IMR-90 (cell line): Measurements from ENCODE around the gene HCAR3. TPM values are rescaled to one million over a fixed set of nuclear protein-coding genes. Genes with fewer than 3 reads are reported as not detected.

Source experiments
- ATAC-seq: fragments of 200-7000 bp; cut with Tn5 transposase; 2 replicates; pipeline ENCODE4 v1.9.1; 2020; ENCODE audit warnings: low read depth, mild to moderate bottlenecking, moderate library complexity
- BruUV-seq: library from RNA; stranded (reverse); fragments of 400-500 nt; replicated peaks from 2 replicates; lab custom pipeline; 2021; lab: Mats Ljungman, UMichigan
- CTCF ChIA-PET: fragments of 300-600 bp; formaldehyde crosslinking; extraction: SDS; loops from one replicate; lab custom pipeline; 2021; ENCODE audit warnings: antibody characterized with exemption; lab: Yijun Ruan, JAX
- POLR2A ChIA-PET: fragments of 300-600 bp; sonication (Branson Sonifier 250); formaldehyde crosslinking; loops from one replicate; lab custom pipeline; 2022; ENCODE audit warnings: antibody characterized with exemption; ENCODE audit not compliant: unreplicated experiment; lab: Charles Lee
- DNase-seq: peaks from one replicate; pipeline ENCODE4 v3.0.0; 2013
- H2AFZ ChIP-seq: replicated peaks from 2 replicates; pipeline ENCODE3; 2013; ENCODE audit warnings: low read length, mild to moderate bottlenecking; ENCODE audit not compliant: poor library complexity
- H2AK5ac ChIP-seq: 2 replicates; pipeline ENCODE4 v1.6.1; 2013; ENCODE audit warnings: low read depth, low read length, inconsistent platforms
- H2AK9ac ChIP-seq: replicated peaks from 2 replicates; pipeline ENCODE3; 2013; ENCODE audit warnings: mild to moderate bottlenecking, low read depth, low read length, moderate library complexity; ENCODE audit not compliant: poor library complexity
- H2BK120ac ChIP-seq: 2 replicates; pipeline ENCODE4 v1.6.1; 2013; ENCODE audit warnings: low read depth, low read length, inconsistent platforms
- H2BK15ac ChIP-seq: 3 replicates; pipeline ENCODE4 v1.6.1; 2013; ENCODE audit warnings: low read depth, low read length, inconsistent platforms
- H2BK20ac ChIP-seq: 2 replicates; pipeline ENCODE4 v1.6.1; 2013; ENCODE audit warnings: low read depth, mild to moderate bottlenecking, inconsistent platforms, low read length, moderate library complexity
- H2BK5ac ChIP-seq: 2 replicates; pipeline ENCODE4 v1.6.1; 2013; ENCODE audit warnings: mild to moderate bottlenecking, low read depth, low read length, inconsistent platforms; ENCODE audit not compliant: poor library complexity, severe bottlenecking
- H3K14ac ChIP-seq: replicated peaks from 2 replicates; pipeline ENCODE4 v1.6.1; 2013; ENCODE audit warnings: low read depth, low read length, inconsistent platforms
- H3K18ac ChIP-seq: 2 replicates; pipeline ENCODE4 v1.6.1; 2013; ENCODE audit warnings: low read depth, low read length, control low read depth
- H3K23ac ChIP-seq: 2 replicates; pipeline ENCODE4 v1.6.1; 2013; ENCODE audit warnings: low read depth, low read length, inconsistent platforms
- H3K27ac ChIP-seq: 2 replicates; pipeline ENCODE4 v1.5.1; 2013; ENCODE audit warnings: mild to moderate bottlenecking, control low read depth, low read length; ENCODE audit not compliant: insufficient read depth
- H3K27me3 ChIP-seq: 2 replicates; pipeline ENCODE4 v1.6.1; 2013; ENCODE audit warnings: low read length; ENCODE audit not compliant: control insufficient read depth, insufficient read depth
- H3K36me3 ChIP-seq: 2 replicates; pipeline ENCODE4 v1.6.1; 2013; ENCODE audit warnings: low read length, mixed read lengths; ENCODE audit not compliant: control insufficient read depth, insufficient read depth
- H3K4ac ChIP-seq: 2 replicates; pipeline ENCODE4 v1.6.1; 2013; ENCODE audit warnings: low read depth, low read length, inconsistent platforms
- H3K4me1 ChIP-seq: 2 replicates; pipeline ENCODE4 v1.6.1; 2013; ENCODE audit warnings: low read length, mixed read lengths; ENCODE audit not compliant: control insufficient read depth, insufficient read depth
- H3K4me2 ChIP-seq: 2 replicates; pipeline ENCODE4 v1.6.1; 2013; ENCODE audit warnings: low read depth, mild to moderate bottlenecking, control low read depth, low read length, moderate library complexity
- H3K4me3 ChIP-seq: 2 replicates; pipeline ENCODE4 v1.5.1; 2013; ENCODE audit warnings: low read depth, mild to moderate bottlenecking, control low read depth, low read length, moderate library complexity; ENCODE audit not compliant: insufficient read depth
- H3K56ac ChIP-seq: 2 replicates; pipeline ENCODE4 v1.6.1; 2013; ENCODE audit warnings: low read length, inconsistent platforms; ENCODE audit not compliant: insufficient read depth; ENCODE audit errors: extremely low read depth
- H3K79me1 ChIP-seq, 2 experiments: 2 replicates each; pipeline ENCODE4 v1.6.1; 2013; ENCODE audit warnings: low read length in 2 of 2, inconsistent platforms in 1 of 2, low read depth in 1 of 2
- H3K9ac ChIP-seq: 2 replicates; pipeline ENCODE4 v1.6.1; 2013; ENCODE audit warnings: low read depth, low read length, control low read depth
- H3K9me1 ChIP-seq: 2 replicates; pipeline ENCODE4 v1.6.1; 2013; ENCODE audit warnings: low read length, inconsistent platforms; ENCODE audit not compliant: insufficient read depth
- H3K9me3 ChIP-seq: 2 replicates; pipeline ENCODE4 v1.6.1; 2013; ENCODE audit warnings: low read length; ENCODE audit not compliant: control insufficient read depth, insufficient read depth
- H4K20me1 ChIP-seq: 2 replicates; pipeline ENCODE4 v1.6.1; 2013; ENCODE audit warnings: low read length, inconsistent platforms; ENCODE audit not compliant: insufficient read depth
- H4K5ac ChIP-seq: 2 replicates; pipeline ENCODE4 v1.6.1; 2013; ENCODE audit warnings: mild to moderate bottlenecking, low read depth, low read length, control low read depth
- H4K8ac ChIP-seq, 2 experiments: 2 replicates each; pipeline ENCODE4 v1.6.1; 2013; ENCODE audit warnings: low read depth in 2 of 2, low read length in 2 of 2, control low read depth in 1 of 2, inconsistent platforms in 1 of 2
- H4K91ac ChIP-seq: 2 replicates; pipeline ENCODE4 v1.6.1; 2013; ENCODE audit warnings: low read depth, low read length, inconsistent platforms; ENCODE audit not compliant: insufficient read depth
- BHLHE40 ChIP-seq: fragments of 150-350 bp; IDR thresholded peaks from 2 replicates; pipeline ENCODE4 v1.6.1; 2016; ENCODE audit warnings: mild to moderate bottlenecking, low read depth, low read length
- CEBPB ChIP-seq: IDR thresholded peaks from 2 replicates; pipeline ENCODE4 v1.6.1; 2012; ENCODE audit warnings: low read depth, low read length, improper control_type of control experiment
- CHD1 ChIP-seq: IDR thresholded peaks from 2 replicates; pipeline ENCODE4 v1.6.1; 2012; ENCODE audit warnings: low read depth, low read length, improper control_type of control experiment
- FOS ChIP-seq: fragments of 150-350 bp; IDR thresholded peaks from 2 replicates; pipeline ENCODE4 v1.6.1; 2016; ENCODE audit warnings: low read depth, low read length
- MAFK ChIP-seq: IDR thresholded peaks from 2 replicates; pipeline ENCODE4 v1.6.1; 2012; ENCODE audit warnings: low read depth, low read length, improper control_type of control experiment
- NFE2L2 ChIP-seq: fragments of 150-350 bp; IDR thresholded peaks from 2 replicates; pipeline ENCODE4 v1.6.1; 2016; ENCODE audit warnings: low read depth, mild to moderate bottlenecking, low read length
- RAD21 ChIP-seq: IDR thresholded peaks from 2 replicates; pipeline ENCODE4 v1.6.1; 2012; ENCODE audit warnings: low read length, improper control_type of control experiment
- RFX5 ChIP-seq: IDR thresholded peaks from 2 replicates; pipeline ENCODE4 v1.8.0; 2012; ENCODE audit warnings: low read depth, mild to moderate bottlenecking, low read length, moderate library complexity
- SMC3 ChIP-seq: fragments of 150-350 bp; IDR thresholded peaks from 2 replicates; pipeline ENCODE4 v1.6.1; 2016; ENCODE audit warnings: low read depth, mild to moderate bottlenecking, antibody characterized with exemption, low read length, moderate library complexity
- WGBS, 2 experiments: methylation state at CpG; one replicate each; pipeline versions ENCODE4 v1.1.5 to v1.1.7; 2013; ENCODE audit warnings: missing lambda C conversion rate in 2 of 2; ENCODE audit not compliant: insufficient read length in 1 of 2; ENCODE audit errors: extremely low coverage in 2 of 2; 5-methylcytosine and 5-hydroxymethylcytosine counted together
- dilution Hi-C: fragments of 300-500 bp; cut with HindIII; formaldehyde crosslinking; loops from one replicate; pipeline ENCODE4 v1.14.3; 2018; ENCODE audit warnings: low sequenced_read_pairs; ENCODE audit not compliant: unreplicated experiment
- in situ Hi-C: fragments of 300-500 bp; cut with MboI; formaldehyde crosslinking; loops from 3 replicates; pipeline ENCODE4 v1.14.3; 2019; ENCODE audit warnings: low sequenced_read_pairs, inconsistent platforms, mixed read lengths
- intact Hi-C: fragments of 100-400 bp; cut with micrococcal nuclease; formaldehyde crosslinking; loops from 2 replicates; pipeline ENCODE4 v1.10.0; 2022
- polyA plus RNA-seq, 3 experiments: library from polyadenylated mRNA; depleted of rRNA; stranded (reverse); fragments of >200 nt; gene quantifications; 2 replicates each; pipeline ENCODE4 v1.2.3, GENCODE V29; 2012; ENCODE audit warnings: low replicate concordance in 1 of 3
- total RNA-seq: library from RNA; depleted of rRNA; stranded (reverse); fragments of >200 nt; gene quantifications from 2 replicates; pipeline ENCODE4 v1.2.3, GENCODE V29; 2012
- TF ChIP-seq, protein P1 (sequence below): fragments of 150-350 bp; IDR thresholded peaks from 2 replicates; pipeline ENCODE4 v1.6.1; 2017; ENCODE audit warnings: mild to moderate bottlenecking, antibody characterized with exemption, low read length, low read depth
- TF ChIP-seq, protein P2 (sequence below): fragments of 150-350 bp; IDR thresholded peaks from 2 replicates; pipeline ENCODE4 v1.6.1; 2016; ENCODE audit warnings: low read depth, mild to moderate bottlenecking, low read length, moderate library complexity, borderline replicate concordance
- TF ChIP-seq, protein P3 (sequence below): conservative IDR thresholded peaks from 2 replicates; pipeline ENCODE4 v1.5.1; 2012; ENCODE audit warnings: mild to moderate bottlenecking, low read depth, low read length, improper control_type of control experiment

The HCAR3 gene
- total and polyA plus RNA-seq, 2 of the 4 experiments (the other 2 are of a cell fraction) = not detected

DNA sequence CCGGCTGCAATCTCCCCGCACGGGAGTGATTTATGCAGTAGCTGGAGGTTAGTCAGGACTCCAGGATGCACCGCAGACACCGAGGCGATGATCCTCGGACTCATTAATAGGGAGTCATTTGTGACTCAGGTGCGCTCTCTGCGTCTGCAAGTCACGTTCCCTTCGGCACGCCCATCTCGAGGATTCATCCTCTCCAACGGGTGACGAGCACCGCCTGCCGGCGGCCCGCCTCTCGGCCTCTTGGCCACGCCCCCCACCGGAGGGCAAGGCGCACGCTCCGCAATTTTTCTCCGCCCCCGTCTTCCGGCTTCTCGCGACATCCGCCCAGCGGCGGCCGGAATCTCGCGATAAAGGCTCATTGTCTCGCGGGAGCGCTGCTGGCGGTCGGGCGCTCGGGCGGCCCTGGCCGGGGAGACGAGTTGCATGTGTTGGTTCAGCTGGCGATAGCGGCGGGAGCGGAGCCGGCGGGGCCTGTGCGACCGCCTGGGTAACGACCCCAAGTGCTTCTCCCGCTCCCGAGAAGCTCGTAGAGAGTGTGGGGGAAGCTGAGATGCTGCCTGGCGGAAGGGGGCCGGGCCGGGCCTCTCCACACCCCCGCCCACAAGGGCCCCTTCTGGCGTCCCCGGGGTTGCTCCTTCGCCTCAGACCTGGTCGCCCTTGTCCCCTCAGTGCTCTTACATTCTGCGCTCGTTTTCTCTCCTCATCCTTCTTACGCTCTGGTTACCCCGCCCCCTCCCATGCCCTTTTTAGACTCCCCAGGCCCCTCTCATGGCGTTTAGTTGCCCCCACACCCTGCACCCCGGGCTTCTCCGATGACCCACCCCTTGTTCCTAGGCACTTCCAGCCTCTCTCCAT, 36.1 kb upstream of the HCAR3 start, which contains the start of gene DENR:
Gene DENR (plus strand): TSS at position 361 of the 855 bp plus-strand sequence. CDS start 878 bp downstream, outside the sequence.
- no TSS peak for BruUV-seq
- H3K9ac ChIP-seq = peak within 1 kb of the TSS; percentile 99
- WGBS, 2 experiments = 1% methylated on average over 36 of the region's 73 CpGs; no CpG with 5 or more reads in 1 of the 2 experiments
- H3K36me3 ChIP-seq = peaks cover 9% of the 10 kb centered on the region
- peak within 1 kb of the TSS; percentile 95 for H2AFZ ChIP-seq
- H3K23ac ChIP-seq = peak within 1 kb of the TSS; percentile 95
- dilution Hi-C loops (no loop called here), in situ Hi-C loops (loop anchor here (5.0 kb wide), 1 partner anchor 115 kb away; no protein-coding TSS in a partner anchor), intact Hi-C loops (loop anchor here (1.0 to 10.0 kb wide), 3 partner anchors 114 to 358 kb away; partner anchors contain the start of genes KNTC1 and RSRC2)
- peaks cover 6% of the 10 kb centered on the region; the same call in 1 of the 2 replicates for H3K9me1 ChIP-seq
- ChIA-PET POLR2A (interaction anchor here (0.6 kb wide), 1 partner anchor 11 kb away, joined by 3 read pairs; no protein-coding TSS in a partner anchor), CTCF (interaction anchor here (0.5 to 1.5 kb wide), 8 partner anchors 15 to 322 kb away, joined by 3 to 12 read pairs (median 3); partner anchors contain the start of gene ZCCHC8)
- H4K5ac ChIP-seq = peak within 1 kb of the TSS; percentile 26
- no peaks in the 10 kb centered on the region for H3K27me3 ChIP-seq
- H2AK9ac ChIP-seq = peak within 1 kb of the TSS; percentile 96
- DNase-seq = peak; percentile 98
- H2BK5ac ChIP-seq = peak within 1 kb of the TSS; percentile 75
- H2BK20ac ChIP-seq = peak within 1 kb of the TSS; percentile 35; the same call in 1 of the 2 replicates
- H3K4ac ChIP-seq = peak within 1 kb of the TSS; percentile 91
- H3K4me1 ChIP-seq = peaks cover 6% of the 10 kb centered on the region
- peak within 1 kb of the TSS; percentile 62; the same call in 1 of the 2 replicates for H2BK120ac ChIP-seq
- H2BK15ac ChIP-seq = no peak within 1 kb of the TSS; the same call in 2 of the 3 replicates
- peak within 1 kb of the TSS; percentile 64 for H4K91ac ChIP-seq
- peak within 1 kb of the TSS; percentile 88 for H3K14ac ChIP-seq
- peak within 1 kb of the TSS; percentile 57 to 93 for H4K8ac ChIP-seq
- peak within 1 kb of the TSS; percentile 97 for H2AK5ac ChIP-seq
- H3K4me3 ChIP-seq = peak within 1 kb of the TSS; percentile 62
- H3K56ac ChIP-seq = peak within 1 kb of the TSS; percentile 79
- peak within 1 kb of the TSS; percentile 83 for H3K27ac ChIP-seq
- peak; percentile 98 for ATAC-seq
- peaks cover 22 to 34% of the 10 kb centered on the region in 2 experiments for H3K79me1 ChIP-seq
- H4K20me1 ChIP-seq = peaks cover 4% of the 10 kb centered on the region
- peak within 1 kb of the TSS; percentile 95 for H3K4me2 ChIP-seq
- no peaks in the 10 kb centered on the region for H3K9me3 ChIP-seq
- H3K18ac ChIP-seq = peak within 1 kb of the TSS; percentile 9; the same call in 1 of the 2 replicates
- TF ChIP-seq MAFK (no peak), NFE2L2 (peak; percentile 53; the same call in 1 of the 2 replicates), BHLHE40 (peak; percentile 100), RFX5 (no peak), FOS (peak; percentile 83), SMC3 (peak; percentile 99), RAD21 (peak; percentile 96), CHD1 (no peak), CEBPB (0 out of 2 replicates have a peak, but pooled peaks have one; percentile 23)
- TF ChIP-seq, protein P1, sequence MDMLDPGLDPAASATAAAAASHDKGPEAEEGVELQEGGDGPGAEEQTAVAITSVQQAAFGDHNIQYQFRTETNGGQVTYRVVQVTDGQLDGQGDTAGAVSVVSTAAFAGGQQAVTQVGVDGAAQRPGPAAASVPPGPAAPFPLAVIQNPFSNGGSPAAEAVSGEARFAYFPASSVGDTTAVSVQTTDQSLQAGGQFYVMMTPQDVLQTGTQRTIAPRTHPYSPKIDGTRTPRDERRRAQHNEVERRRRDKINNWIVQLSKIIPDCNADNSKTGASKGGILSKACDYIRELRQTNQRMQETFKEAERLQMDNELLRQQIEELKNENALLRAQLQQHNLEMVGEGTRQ = peak; percentile 71
- TF ChIP-seq, protein P2, sequence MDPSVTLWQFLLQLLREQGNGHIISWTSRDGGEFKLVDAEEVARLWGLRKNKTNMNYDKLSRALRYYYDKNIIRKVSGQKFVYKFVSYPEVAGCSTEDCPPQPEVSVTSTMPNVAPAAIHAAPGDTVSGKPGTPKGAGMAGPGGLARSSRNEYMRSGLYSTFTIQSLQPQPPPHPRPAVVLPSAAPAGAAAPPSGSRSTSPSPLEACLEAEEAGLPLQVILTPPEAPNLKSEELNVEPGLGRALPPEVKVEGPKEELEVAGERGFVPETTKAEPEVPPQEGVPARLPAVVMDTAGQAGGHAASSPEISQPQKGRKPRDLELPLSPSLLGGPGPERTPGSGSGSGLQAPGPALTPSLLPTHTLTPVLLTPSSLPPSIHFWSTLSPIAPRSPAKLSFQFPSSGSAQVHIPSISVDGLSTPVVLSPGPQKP = 0 out of 2 replicates have a peak, but pooled peaks have one; percentile 56
- TF ChIP-seq, protein P3, sequence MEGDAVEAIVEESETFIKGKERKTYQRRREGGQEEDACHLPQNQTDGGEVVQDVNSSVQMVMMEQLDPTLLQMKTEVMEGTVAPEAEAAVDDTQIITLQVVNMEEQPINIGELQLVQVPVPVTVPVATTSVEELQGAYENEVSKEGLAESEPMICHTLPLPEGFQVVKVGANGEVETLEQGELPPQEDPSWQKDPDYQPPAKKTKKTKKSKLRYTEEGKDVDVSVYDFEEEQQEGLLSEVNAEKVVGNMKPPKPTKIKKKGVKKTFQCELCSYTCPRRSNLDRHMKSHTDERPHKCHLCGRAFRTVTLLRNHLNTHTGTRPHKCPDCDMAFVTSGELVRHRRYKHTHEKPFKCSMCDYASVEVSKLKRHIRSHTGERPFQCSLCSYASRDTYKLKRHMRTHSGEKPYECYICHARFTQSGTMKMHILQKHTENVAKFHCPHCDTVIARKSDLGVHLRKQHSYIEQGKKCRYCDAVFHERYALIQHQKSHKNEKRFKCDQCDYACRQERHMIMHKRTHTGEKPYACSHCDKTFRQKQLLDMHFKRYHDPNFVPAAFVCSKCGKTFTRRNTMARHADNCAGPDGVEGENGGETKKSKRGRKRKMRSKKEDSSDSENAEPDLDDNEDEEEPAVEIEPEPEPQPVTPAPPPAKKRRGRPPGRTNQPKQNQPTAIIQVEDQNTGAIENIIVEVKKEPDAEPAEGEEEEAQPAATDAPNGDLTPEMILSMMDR = peak; percentile 98
